ENCODE data around the gene HERPUD1. TPM values are rescaled to one million over a fixed set of nuclear protein-coding genes. Genes with fewer than 3 reads are reported as not detected.

The HERPUD1 gene
- total and polyA plus RNA-seq, 2 of the 13 experiments (the other 11 are each of a cell fraction or from before 2014, with no cell fraction given), result 96.2 to 323 TPM

- TF ChIP-seq, protein P1, sequence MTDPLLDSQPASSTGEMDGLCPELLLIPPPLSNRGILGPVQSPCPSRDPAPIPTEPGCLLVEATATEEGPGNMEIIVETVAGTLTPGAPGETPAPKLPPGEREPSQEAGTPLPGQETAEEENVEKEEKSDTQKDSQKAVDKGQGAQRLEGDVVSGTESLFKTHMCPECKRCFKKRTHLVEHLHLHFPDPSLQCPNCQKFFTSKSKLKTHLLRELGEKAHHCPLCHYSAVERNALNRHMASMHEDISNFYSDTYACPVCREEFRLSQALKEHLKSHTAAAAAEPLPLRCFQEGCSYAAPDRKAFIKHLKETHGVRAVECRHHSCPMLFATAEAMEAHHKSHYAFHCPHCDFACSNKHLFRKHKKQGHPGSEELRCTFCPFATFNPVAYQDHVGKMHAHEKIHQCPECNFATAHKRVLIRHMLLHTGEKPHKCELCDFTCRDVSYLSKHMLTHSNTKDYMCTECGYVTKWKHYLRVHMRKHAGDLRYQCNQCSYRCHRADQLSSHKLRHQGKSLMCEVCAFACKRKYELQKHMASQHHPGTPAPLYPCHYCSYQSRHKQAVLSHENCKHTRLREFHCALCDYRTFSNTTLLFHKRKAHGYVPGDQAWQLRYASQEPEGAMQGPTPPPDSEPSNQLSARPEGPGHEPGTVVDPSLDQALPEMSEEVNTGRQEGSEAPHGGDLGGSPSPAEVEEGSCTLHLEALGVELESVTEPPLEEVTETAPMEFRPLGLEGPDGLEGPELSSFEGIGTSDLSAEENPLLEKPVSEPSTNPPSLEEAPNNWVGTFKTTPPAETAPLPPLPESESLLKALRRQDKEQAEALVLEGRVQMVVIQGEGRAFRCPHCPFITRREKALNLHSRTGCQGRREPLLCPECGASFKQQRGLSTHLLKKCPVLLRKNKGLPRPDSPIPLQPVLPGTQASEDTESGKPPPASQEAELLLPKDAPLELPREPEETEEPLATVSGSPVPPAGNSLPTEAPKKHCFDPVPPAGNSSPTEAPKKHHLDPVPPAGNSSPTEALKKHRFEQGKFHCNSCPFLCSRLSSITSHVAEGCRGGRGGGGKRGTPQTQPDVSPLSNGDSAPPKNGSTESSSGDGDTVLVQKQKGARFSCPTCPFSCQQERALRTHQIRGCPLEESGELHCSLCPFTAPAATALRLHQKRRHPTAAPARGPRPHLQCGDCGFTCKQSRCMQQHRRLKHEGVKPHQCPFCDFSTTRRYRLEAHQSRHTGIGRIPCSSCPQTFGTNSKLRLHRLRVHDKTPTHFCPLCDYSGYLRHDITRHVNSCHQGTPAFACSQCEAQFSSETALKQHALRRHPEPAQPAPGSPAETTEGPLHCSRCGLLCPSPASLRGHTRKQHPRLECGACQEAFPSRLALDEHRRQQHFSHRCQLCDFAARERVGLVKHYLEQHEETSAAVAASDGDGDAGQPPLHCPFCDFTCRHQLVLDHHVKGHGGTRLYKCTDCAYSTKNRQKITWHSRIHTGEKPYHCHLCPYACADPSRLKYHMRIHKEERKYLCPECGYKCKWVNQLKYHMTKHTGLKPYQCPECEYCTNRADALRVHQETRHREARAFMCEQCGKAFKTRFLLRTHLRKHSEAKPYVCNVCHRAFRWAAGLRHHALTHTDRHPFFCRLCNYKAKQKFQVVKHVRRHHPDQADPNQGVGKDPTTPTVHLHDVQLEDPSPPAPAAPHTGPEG (CRISPR knock-in tag; IDR thresholded peaks at IDR 0.05), result no peak
- peak; percentile 87 for TF ChIP-seq KDM1A (CRISPR knock-in tag; IDR thresholded peaks at IDR 0.05)
- peak in 1 of 2 experiments; percentile 27; a peak in 1 of 4 replicates for TF ChIP-seq HMGXB4 (CRISPR knock-in tag; IDR thresholded peaks at IDR 0.05; ENCODE audit: borderline replicate concordance in 1 of 2, low read depth in 1 of 2)
- no peak for TF ChIP-seq ZNF280D (CRISPR knock-in tag; IDR thresholded peaks at IDR 0.05)
- no peak for TF ChIP-seq ZNF235 (CRISPR knock-in tag; IDR thresholded peaks at IDR 0.05; ENCODE audit: borderline replicate concordance)
- TF ChIP-seq ZSCAN12 (CRISPR knock-in tag; IDR thresholded peaks at IDR 0.05), result no peak
- TF ChIP-seq SIN3B (IDR thresholded peaks at IDR 0.05; ENCODE audit: low read length), result no peak
- TF ChIP-seq KLF13 (CRISPR knock-in tag; IDR thresholded peaks at IDR 0.05), result no peak
- no peak for TF ChIP-seq ZNF557 (CRISPR knock-in tag; IDR thresholded peaks at IDR 0.05)
- TF ChIP-seq FOXK1 (CRISPR knock-in tag; IDR thresholded peaks at IDR 0.05; ENCODE audit: borderline replicate concordance, low read depth), result peak; percentile 41; the same call in 1 of the 2 replicates
- TF ChIP-seq THAP11 (CRISPR knock-in tag; IDR thresholded peaks at IDR 0.05), result 0 out of 2 replicates have a peak, but pooled peaks have one; percentile 28
- TF ChIP-seq ZGPAT (CRISPR knock-in tag; IDR thresholded peaks at IDR 0.05), result 0 out of 2 replicates have a peak, but pooled peaks have one; percentile 46
- TF ChIP-seq HMG20A (CRISPR knock-in tag; IDR thresholded peaks at IDR 0.05; ENCODE audit: borderline replicate concordance), result peak; percentile 52; the same call in 1 of the 2 replicates
- TF ChIP-seq CEBPB (IDR thresholded peaks at IDR 0.05; ENCODE audit: borderline replicate concordance, low read depth, low read length), result peak; percentile 95
- TF ChIP-seq GTF2F1 (IDR thresholded peaks at IDR 0.05; ENCODE audit: low read length), result no peak
- no peak for TF ChIP-seq ZC3H13 (CRISPR knock-in tag; IDR thresholded peaks at IDR 0.05)
Measured at GRCh38 chr16:56967733-56968132, 35.8 kb downstream of the HERPUD1 start (continued).
